ENCODE measurements around the gene ELOA2.
"Not testable (repeated sequence)": the region's sequence is repeated elsewhere in the genome, so short reads cannot be mapped to it uniquely, and the experiment has no call there.

The ELOA2 gene

GRCh38 chr18:47022821-47023220, 12.6 kb downstream of the ELOA2 start:
- not testable (repeated sequence) for FAIRE-seq

GRCh38 chr18:47020757-47021156, 14.7 kb downstream of the ELOA2 start:
- FAIRE-seq: not testable (repeated sequence)

- not testable (repeated sequence) for FAIRE-seq
Measured at GRCh38 chr18:47019870-47020269, 15.6 kb downstream of the ELOA2 start.
